ENCODE results near the gene RAVER1. TPM values are rescaled to one million over a fixed set of nuclear protein-coding genes. Genes with fewer than 3 reads are reported as not detected.

RAVER1 gene
- total RNA-seq, 6 donors from 2014 or later, result 17.8 to 49.9 (median 37.2) TPM

DNA sequence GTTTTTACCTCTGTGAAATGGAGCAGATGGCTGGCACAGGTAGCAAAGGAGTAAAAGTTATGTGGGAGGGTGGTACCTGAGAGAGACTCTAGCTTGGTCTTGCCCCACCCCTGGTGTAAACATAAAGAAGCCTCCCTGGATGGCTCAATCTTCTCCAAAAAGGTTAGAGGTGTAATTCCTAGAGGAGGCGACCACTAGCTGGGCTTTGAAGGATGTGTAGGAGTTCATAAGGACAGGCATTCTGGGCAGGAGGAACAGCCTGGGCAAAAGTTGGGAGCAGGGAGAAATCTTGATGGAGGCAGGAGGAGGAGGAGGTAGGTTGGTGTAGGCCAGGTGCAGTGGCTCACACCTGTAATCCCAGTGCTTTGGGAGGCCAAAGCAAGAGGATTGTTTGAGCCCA lies 54.4 kb downstream of the RAVER1 start:
- DNase-seq (no peak), ATAC-seq (ENCODE audit: low FRiP score in 2 of 2) (no peak)
- peak overlapping the region; percentile 17 to 74 (median 72) for H3K27ac ChIP-seq
- peaks cover 13 to 94% (median 64%) of the 10 kb centered on the region in 4 donors for H3K36me3 ChIP-seq
- H3K4me3 ChIP-seq, result peak overlapping the region in 1 of 4 donors; percentile 1
- no peaks in the 10 kb centered on the region for H3K9me3 ChIP-seq
- H3K27me3 ChIP-seq, result no peaks in the 10 kb centered on the region
- peaks cover 28 to 86% (median 46%) of the 10 kb centered on the region in 4 donors for H3K4me1 ChIP-seq
- TF ChIP-seq POLR2A (IDR thresholded peaks at IDR 0.05) (no peak), POLR2AphosphoS5 (IDR thresholded peaks at IDR 0.05) (no peak), EP300 (IDR thresholded peaks at IDR 0.05) (no peak), CTCF (IDR thresholded peaks at IDR 0.05) (no peak)
- 91 to 96% methylated on average over 1 of the region's 1 CpG for WGBS, 2 donors

- no peak for TF ChIP-seq POLR2AphosphoS5 (IDR thresholded peaks at IDR 0.05)
- TF ChIP-seq POLR2A (IDR thresholded peaks at IDR 0.05), result no peak
- TF ChIP-seq EP300 (IDR thresholded peaks at IDR 0.05), result no peak
- no peak for TF ChIP-seq CTCF (IDR thresholded peaks at IDR 0.05)
- 91 to 94% methylated on average over 9 of the region's 9 CpGs for WGBS, 2 donors
- no peaks in the 10 kb centered on the region for H3K9me3 ChIP-seq
- peaks cover 6 to 87% (median 56%) of the 10 kb centered on the region in 4 donors for H3K36me3 ChIP-seq
- no peak for DNase-seq
- H3K4me3 ChIP-seq, result peak overlapping the region in 1 of 4 donors; percentile 19
- peaks cover 35 to 87% (median 43%) of the 10 kb centered on the region in 4 donors for H3K4me1 ChIP-seq
- peak overlapping the region; percentile 46 to 74 (median 72) for H3K27ac ChIP-seq
- no peak for ATAC-seq (ENCODE audit: low FRiP score in 2 of 2)
- H3K27me3 ChIP-seq, result no peaks in the 10 kb centered on the region
These were observed 55.3 kb downstream of the RAVER1 start for GRCh38 chr19:10277795-10278589.

DNA sequence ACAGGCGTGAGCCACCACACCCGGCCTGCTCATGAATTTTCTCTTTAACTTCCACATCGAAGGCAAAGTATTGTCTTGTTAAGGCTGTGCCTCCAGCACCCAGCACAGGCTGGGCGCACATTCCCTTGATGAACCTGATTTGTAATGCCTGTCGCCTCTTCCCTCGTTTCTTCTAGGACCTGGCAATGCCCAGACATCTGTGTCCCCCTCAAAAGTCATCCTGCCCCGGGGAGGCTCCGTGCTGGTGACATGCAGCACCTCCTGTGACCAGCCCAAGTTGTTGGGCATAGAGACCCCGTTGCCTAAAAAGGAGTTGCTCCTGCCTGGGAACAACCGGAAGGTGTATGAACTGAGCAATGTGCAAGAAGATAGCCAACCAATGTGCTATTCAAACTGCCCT lies 58.7 kb downstream of the RAVER1 start:
- WGBS, 2 donors, result 86 to 89% methylated on average over 10 of the region's 10 CpGs
- H3K27ac ChIP-seq, result peak overlapping the region; percentile 74 to 98 (median 96)
- H3K4me1 ChIP-seq, result peaks cover 32 to 91% (median 48%) of the 10 kb centered on the region in 4 donors

GRCh38 chr19:10271543-10272086 lies 61.7 kb downstream of the RAVER1 start:
- peak; percentile 31 to 37 for TF ChIP-seq POLR2AphosphoS5 (IDR thresholded peaks at IDR 0.05)
- TF ChIP-seq POLR2A (IDR thresholded peaks at IDR 0.05), result no peak
- DNase-seq (peak in 1 of 2 donors; percentile 45), ATAC-seq (ENCODE audit: low FRiP score in 2 of 2) (peak in 1 of 2 donors; percentile 1)
- H3K9me3 ChIP-seq, result no peaks in the 10 kb centered on the region
- H3K4me1 ChIP-seq, result peaks cover 41 to 88% (median 50%) of the 10 kb centered on the region in 4 donors
- no peaks in the 10 kb centered on the region for H3K27me3 ChIP-seq
- WGBS, 2 donors, result 13 to 23% methylated on average over 5 to 12 of the region's 12 CpGs
- peak overlapping the region; percentile 54 to 74 (median 59) for H3K4me3 ChIP-seq
- H3K36me3 ChIP-seq, result peaks cover 0 to 32% (median 14%) of the 10 kb centered on the region in 4 donors
- H3K27ac ChIP-seq, result peak overlapping the region; percentile 94 to 98 (median 98)

More for the DNA sequence above, 58.7 kb downstream of the RAVER1 start:
- Histone ChIP-seq H3K4me3 (peak overlapping the region in 1 of 4 donors; percentile 74), H3K36me3 (peaks cover 6 to 60% (median 36%) of the 10 kb centered on the region in 4 donors), H3K27me3 (no peaks in the 10 kb centered on the region), H3K9me3 (no peaks in the 10 kb centered on the region)
- no peak for DNase-seq
- no peak for ATAC-seq (ENCODE audit: low FRiP score in 2 of 2)
- no peak for TF ChIP-seq POLR2A (IDR thresholded peaks at IDR 0.05)
- no peak for TF ChIP-seq CTCF (IDR thresholded peaks at IDR 0.05)
- TF ChIP-seq POLR2AphosphoS5 (IDR thresholded peaks at IDR 0.05), result no peak
- TF ChIP-seq EP300 (IDR thresholded peaks at IDR 0.05), result no peak
